HEK293 (cell line): Measurements from ENCODE around the gene MLN.

Experiments
- CTCF ChIP-seq: fragments of 450-650 bp; formaldehyde crosslinking; IDR thresholded peaks from 2 replicates; pipeline ENCODE4 v1.5.1; 2016; ENCODE audit warnings: missing biosample characterization, missing genetic modification characterization
- ZNF530 ChIP-seq: fragments of 450-650 bp; formaldehyde crosslinking; IDR thresholded peaks from 2 replicates; pipeline ENCODE4 v1.5.1; 2016; ENCODE audit warnings: low read depth, missing biosample characterization, missing genetic modification characterization
- ZNF768 ChIP-seq: fragments of 450-650 bp; formaldehyde crosslinking; IDR thresholded peaks from 2 replicates; pipeline ENCODE4 v1.5.1; 2018; ENCODE audit warnings: missing biosample characterization, mild to moderate bottlenecking, missing genetic modification characterization

GRCh38 chr6:33826537-33826936, 22.7 kb upstream of the MLN start:
- TF ChIP-seq CTCF: no peak
- no peak for TF ChIP-seq ZNF530 (tag by site-specific recombination)
- TF ChIP-seq ZNF768 (tag by site-specific recombination): no peak
